Cerebellar cortex (tissue), 1 donor: ENCODE results near the gene MED27.

Source experiments
- DNase-seq: peaks from one replicate; pipeline ENCODE4 v3.0.0-alpha.2; 2015; ENCODE audit warnings: low spot score

The MED27 gene

DNA sequence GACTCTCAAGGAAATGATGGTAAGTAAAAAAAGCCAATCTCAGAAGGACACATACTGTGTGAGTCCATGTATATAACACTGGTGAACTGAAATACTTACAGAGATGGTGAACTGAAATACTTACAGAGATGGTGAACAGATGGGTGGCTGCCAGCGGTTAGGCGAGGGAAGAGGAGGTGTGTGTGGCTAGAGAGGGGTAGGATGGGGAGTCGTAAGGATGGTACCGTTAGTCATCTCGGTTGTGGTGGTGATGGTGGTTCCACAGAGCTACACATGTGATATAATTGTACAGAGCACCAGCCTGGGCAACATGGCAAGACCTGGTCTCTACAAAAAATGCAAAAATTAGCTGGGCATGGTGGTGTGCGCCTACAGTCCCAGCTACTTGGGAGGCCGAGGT is 226.2 kb downstream of the MED27 start:
- no peak for DNase-seq

DNA sequence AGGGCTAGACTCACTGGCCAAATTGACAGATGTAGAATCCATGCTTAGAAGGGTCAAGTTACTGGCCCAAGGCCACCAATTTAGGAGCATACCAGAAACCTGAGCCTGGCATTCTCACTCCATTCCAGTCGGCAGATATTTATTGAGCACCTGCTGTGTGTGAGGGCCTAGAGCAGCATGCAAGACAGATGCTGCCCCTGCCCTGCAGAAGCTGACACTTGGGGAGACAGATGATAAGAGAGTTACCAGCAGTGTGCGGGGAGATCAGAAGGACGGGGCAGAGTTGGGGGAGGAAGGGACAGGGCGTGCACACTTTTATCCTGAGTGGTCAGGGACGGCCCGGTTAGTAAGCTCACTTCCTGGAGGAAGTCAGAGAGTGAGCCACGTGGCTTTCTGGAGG is 228.3 kb downstream of the MED27 start:
- no peak for DNase-seq

- no peak for DNase-seq
Observed at GRCh38 chr9:131849391-131849790, 230.3 kb downstream of the MED27 start.

DNA sequence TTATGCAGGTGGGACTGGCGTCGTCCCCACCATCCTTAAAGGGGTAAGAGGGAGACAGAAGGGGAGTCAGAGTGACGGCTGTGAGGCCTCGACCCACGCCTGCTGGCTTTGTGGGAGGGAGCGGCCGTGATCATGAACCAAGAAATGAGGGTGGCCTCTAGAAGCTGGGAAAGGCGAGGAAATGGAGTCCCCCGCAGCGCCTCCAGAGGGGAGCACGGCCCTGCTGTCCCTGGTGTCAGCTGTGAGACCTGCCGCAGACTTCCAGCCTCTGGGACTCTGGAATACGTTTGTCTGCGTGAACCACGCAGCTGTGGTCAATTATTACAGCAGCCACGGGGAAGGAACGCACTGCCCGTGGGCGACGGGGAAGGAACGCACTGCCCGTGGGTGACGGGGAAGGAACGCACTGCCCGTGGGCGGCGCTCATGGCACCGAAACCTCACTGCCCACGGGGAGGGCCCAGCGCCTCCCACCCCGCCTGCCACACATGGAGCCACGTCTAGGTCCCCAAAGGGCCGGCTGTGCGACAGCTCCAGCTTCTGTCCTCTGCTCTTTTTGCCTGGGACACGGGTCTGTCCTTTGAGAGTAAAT is 231.0 kb downstream of the MED27 start:
- no peak for DNase-seq

- DNase-seq, result no peak
Observed at GRCh38 chr9:131847665-131848354, 231.9 kb downstream of the MED27 start.

DNA sequence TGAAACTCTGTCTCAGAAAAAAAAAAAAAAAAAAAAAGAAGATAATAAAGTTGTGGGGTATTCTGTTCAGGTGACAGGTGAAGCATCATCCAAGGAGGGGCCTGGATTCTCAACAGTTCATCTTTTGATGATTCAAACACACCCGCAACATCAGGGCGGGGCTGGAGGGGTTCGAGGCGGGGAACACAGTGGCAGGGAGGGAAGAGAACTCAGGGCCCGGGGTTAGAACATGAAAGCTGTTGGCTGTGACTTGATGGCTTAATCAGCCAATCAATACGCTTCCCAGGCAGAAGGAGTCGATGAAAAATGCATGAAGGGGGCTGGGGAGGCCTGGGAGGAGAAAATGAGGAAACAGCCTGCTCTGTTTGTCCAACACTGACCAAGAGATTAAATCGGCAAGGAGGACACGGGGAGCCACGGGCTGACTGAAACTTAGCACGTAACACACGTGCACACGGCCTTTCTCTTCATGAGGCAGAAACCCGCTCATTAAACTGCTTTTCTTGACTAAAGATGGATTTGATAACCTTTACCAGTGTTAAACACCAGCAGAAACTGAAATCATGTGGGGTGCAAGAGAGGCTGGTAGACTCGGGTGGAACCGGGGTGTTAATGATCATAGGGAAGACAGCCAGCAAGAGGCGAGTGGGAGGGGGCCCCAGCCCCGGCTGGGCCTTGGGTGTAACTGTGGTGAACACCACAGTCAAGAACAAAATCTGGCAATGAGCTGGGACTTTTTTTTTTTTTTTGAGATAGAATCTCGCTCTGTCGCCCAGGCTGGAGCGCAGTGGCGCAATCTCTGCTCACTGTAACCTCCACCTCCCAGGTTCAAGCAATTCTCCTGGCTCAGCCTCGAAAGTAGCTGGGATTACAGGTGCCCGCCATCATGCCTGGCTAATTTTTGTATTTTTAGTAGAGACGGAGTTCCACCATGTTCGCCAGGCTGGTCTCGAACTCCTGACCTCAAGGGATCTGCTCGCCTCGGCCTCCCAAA is 234.1 kb downstream of the MED27 start:
- DNase-seq, result no peak

DNA sequence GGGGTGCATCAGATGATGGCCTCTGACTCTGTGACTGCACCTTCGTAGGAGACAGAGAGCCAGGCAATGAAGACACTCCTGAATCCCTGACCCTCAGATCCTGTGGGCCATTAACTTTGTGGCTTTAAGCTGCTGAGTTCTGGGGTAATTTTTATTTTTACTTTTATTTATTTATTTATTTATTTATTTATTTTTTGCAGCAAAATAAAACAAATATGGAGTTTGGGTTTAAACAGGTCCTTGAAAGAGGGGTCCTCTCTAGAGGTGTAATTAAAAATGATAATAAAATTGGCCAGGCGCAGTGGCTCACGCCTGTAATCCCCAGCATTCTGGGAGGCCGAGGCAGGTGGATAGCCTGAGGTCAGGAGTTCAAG is 234.9 kb downstream of the MED27 start:
- DNase-seq, result no peak

GRCh38 chr9:131843989-131844744 is 235.5 kb downstream of the MED27 start:
- DNase-seq, result no peak

- no peak for DNase-seq
Observed at GRCh38 chr9:131841765-131842318, 237.8 kb downstream of the MED27 start.

- DNase-seq, result no peak
Observed at GRCh38 chr9:131840751-131841702, 238.6 kb downstream of the MED27 start.

DNA sequence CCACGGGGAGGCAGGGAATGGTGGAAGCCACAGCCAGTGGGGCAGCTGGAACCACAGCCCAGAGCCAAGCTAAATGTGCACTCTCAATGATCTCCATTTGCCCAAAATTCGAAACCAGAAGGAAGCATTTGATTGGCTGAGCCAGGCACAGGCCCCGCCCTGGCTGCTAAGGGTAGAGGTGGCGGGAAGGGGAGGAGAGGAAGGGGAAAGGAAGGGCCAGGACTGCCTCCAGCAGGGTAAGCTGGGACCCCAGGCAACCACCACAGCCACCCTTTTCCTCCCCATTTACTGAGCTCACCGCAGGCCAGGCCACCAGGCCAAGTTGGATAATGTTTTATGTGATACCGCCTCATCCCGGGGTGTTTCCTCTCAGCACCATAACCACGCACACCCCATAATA is 239.4 kb downstream of the MED27 start:
- DNase-seq, result no peak

DNA sequence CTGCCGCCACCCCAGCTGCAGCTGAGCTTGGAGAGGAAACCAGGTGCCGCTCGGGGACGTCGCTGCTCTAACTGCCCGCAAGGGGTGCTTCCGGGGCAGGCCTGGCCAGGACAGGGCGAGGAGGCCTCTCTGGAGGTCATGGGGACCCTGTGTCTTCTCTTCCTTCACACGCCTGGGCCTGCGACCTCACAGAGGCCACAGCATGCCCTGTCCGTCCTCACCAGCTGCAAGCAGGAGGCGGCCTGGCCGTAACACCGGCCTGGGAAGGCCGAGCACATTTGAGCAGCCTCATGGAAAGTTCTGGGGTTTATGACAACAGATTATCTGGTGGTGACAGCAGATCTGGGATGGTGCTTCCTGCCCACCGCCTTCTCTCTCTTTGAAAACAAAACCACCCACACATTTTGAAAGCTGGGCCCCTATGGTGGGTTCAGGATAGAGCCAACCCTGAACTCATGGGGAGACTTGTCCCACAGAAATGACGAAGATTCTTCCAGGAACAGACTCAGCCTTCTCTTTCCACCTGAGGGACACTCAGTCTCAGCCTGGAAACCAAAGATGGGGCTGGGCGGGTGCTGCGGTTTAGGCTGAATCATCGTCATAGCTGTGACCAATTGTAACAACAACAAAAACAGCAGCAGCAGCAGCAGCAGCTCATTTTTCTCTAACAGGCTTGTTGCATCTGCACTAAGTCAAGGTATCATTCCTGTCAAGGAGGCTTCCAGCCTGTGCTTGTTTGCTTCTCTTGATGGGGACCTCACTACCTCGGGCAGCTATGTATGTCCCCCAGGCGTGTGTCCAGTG is 240.2 kb downstream of the MED27 start:
- DNase-seq, result no peak

DNA sequence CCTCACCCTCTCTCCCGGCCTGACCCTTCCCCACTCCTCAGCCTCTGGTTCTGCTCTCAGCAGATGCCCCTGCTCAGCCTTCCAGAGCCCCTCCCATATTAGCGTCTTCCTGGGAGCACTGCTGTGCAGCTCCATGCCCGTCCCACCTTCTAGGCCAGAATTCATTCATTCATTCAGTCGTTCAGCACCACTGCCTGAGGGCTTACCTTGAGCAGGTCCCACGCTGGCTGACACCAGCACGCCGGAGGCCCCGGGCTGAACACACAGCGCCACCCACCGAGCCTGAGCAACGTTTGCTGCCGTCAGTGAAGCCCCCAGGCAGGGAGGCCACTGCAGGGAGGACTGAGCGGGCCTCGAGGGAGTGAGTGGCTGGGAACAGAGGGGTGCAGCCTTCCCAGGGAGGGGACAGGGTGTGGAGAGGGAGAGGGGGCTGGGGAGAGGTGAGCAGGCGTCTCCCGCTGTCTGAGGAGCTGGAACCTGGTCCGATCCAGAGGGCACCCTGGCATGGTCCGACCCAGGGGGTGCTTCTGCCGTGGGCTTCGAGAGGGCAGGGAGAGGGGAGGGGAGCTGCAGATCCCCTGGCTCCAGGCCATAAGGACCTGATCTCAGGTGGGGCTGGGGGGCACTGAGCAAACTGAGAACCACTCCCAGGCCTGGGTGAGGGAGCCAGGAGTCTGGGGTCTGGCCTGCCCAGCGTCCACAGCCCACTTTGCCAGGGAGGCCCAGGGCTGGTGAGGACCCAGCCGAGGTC is 241.0 kb downstream of the MED27 start:
- DNase-seq, result no peak

DNA sequence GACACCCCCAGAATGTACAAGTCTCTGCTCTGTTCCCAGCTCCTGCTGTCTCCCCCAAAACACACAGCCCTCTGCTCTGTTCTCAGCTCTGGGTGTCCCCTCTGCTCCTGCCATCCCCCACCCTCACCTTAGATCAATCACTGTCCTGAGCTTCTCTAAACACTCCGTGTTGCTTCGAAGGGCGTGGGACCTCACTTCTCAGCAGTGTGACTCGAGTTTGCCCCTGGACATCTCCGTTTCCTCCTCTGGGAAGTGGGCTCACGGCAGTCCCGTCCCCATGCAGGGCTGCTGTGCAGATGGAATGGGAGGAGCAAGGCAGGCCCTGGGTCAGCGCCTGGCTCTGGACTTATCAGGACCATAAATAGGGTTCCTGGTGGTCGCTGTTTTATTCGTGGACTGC is 241.8 kb downstream of the MED27 start:
- no peak for DNase-seq

GRCh38 chr9:131837316-131837715 is 242.4 kb downstream of the MED27 start:
- DNase-seq, result peak; percentile 25

GRCh38 chr9:131836607-131837315 is 242.9 kb downstream of the MED27 start:
- DNase-seq, result no peak

GRCh38 chr9:131836021-131836420 is 243.6 kb downstream of the MED27 start:
- no peak for DNase-seq

GRCh38 chr9:131835151-131835910 is 244.3 kb downstream of the MED27 start:
- DNase-seq, result no peak
